A673 (cell line): ENCODE data around the gene C4orf50.

Source experiments
- EZH2 ChIP-seq: fragments of 200-600 bp; sonication (generic); IDR thresholded peaks from 2 replicates; pipeline ENCODE4 v1.6.1; 2017; ENCODE audit warnings: borderline replicate concordance, low read depth, mild to moderate bottlenecking, mixed read lengths, antibody characterized with exemption, low read length; ENCODE audit not compliant: poor library complexity, severe bottlenecking
- TF ChIP-seq, protein P1 (sequence below): fragments of 300-800, 200-600 bp; sonication (generic); conservative IDR thresholded peaks from 2 replicates; pipeline ENCODE4 v1.5.1; 2017; ENCODE audit warnings: low read depth, mild to moderate bottlenecking, antibody characterized with exemption, low read length, moderate library complexity, mixed read lengths

DNA sequence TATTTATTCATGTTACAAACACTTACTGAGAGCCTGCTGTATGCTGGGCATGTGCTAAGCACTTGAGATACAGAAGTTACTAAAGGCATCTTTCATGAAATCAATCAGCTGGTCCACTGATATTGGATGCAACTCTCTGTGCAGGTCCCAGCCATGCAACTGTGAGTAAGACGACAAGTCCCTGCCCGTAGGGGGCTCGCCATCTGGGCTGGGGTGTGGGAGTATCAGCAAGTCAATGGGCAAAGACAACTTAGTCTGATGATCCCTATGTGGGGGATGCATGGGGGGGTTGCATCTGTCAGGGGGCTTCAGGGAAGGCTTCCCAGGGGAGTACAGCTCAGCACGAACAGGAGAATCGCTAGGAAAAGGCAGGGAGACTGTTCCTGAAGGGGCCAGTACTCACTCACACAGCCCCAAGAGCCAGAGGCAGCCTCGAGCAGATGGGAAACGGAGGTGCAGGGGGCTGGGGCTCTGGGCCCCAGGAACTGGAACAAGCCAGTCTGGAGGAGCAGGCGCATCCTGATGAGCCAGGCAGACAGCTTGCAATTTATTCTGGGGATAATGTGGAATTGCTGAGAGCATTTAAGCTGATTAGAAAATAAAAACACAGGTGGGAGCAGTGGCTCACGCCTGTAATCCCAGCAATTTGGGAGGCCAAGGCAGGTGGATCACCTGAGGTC, 165.6 kb downstream of the C4orf50 start:
- TF ChIP-seq, protein P1, sequence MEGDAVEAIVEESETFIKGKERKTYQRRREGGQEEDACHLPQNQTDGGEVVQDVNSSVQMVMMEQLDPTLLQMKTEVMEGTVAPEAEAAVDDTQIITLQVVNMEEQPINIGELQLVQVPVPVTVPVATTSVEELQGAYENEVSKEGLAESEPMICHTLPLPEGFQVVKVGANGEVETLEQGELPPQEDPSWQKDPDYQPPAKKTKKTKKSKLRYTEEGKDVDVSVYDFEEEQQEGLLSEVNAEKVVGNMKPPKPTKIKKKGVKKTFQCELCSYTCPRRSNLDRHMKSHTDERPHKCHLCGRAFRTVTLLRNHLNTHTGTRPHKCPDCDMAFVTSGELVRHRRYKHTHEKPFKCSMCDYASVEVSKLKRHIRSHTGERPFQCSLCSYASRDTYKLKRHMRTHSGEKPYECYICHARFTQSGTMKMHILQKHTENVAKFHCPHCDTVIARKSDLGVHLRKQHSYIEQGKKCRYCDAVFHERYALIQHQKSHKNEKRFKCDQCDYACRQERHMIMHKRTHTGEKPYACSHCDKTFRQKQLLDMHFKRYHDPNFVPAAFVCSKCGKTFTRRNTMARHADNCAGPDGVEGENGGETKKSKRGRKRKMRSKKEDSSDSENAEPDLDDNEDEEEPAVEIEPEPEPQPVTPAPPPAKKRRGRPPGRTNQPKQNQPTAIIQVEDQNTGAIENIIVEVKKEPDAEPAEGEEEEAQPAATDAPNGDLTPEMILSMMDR: no peak
- TF ChIP-seq EZH2: no peak
